GM18868 (cell line): Measurements from ENCODE around the gene FNDC8.
"Not testable (repeated sequence)": the region's sequence is repeated elsewhere in the genome, so short reads cannot be mapped to it uniquely, and the experiment has no call there.

ENCODE experiments used
- ATAC-seq: cut with Tn5 transposase; IDR thresholded peaks from one replicate; pipeline ENCODE4 v1.9.1; 2021; ENCODE audit warnings: mild to moderate bottlenecking, moderate library complexity; ENCODE audit not compliant: unreplicated experiment

The FNDC8 gene

GRCh38 chr17:35121315-35121714 is at the start of gene FNDC8:
FNDC8 (plus strand) TSS chr17:35121615; CDS start chr17:35121694, 79 bp downstream.
- no peak for ATAC-seq

- no peak for ATAC-seq
These were observed 48.1 kb upstream of the FNDC8 start for GRCh38 chr17:35073183-35073790.

- ATAC-seq = no peak
These were observed 47.3 kb upstream of the FNDC8 start for GRCh38 chr17:35073991-35074627.

GRCh38 chr17:35074711-35075707 is 46.4 kb upstream of the FNDC8 start:
- no peak for ATAC-seq

GRCh38 chr17:35076874-35077273 is 44.5 kb upstream of the FNDC8 start:
- ATAC-seq = no peak

- no peak for ATAC-seq
These were observed 41.6 kb upstream of the FNDC8 start for GRCh38 chr17:35079547-35080423.

GRCh38 chr17:35080536-35080935 is 40.9 kb upstream of the FNDC8 start:
- peak; percentile 66 for ATAC-seq

- ATAC-seq = no peak
These were observed 39.8 kb upstream of the FNDC8 start for GRCh38 chr17:35081638-35082037.

- ATAC-seq = no peak
These were observed 39.2 kb upstream of the FNDC8 start for GRCh38 chr17:35082073-35082657.

GRCh38 chr17:35083071-35083470 is 38.3 kb upstream of the FNDC8 start:
- ATAC-seq = no peak

GRCh38 chr17:35084987-35085386 is 36.4 kb upstream of the FNDC8 start:
- ATAC-seq = no peak

- no peak for ATAC-seq
These were observed 35.3 kb upstream of the FNDC8 start for GRCh38 chr17:35086164-35086563.

GRCh38 chr17:35086931-35087573 is 34.4 kb upstream of the FNDC8 start:
- ATAC-seq = no peak

- ATAC-seq = no peak
These were observed 33.6 kb upstream of the FNDC8 start for GRCh38 chr17:35087731-35088355.

GRCh38 chr17:35088356-35088880 is 33.0 kb upstream of the FNDC8 start:
- no peak for ATAC-seq

GRCh38 chr17:35088881-35089585 is 32.4 kb upstream of the FNDC8 start:
- peak; percentile 67 for ATAC-seq

GRCh38 chr17:35089586-35090296 is 31.7 kb upstream of the FNDC8 start:
- ATAC-seq = peak; percentile 11

GRCh38 chr17:35090707-35091106 is 30.7 kb upstream of the FNDC8 start:
- not testable (repeated sequence) for ATAC-seq
